Vagina (tissue), 2 donors: Measurements from ENCODE around the gene PKN3. TPM values are rescaled to one million over a fixed set of nuclear protein-coding genes. Genes with fewer than 3 reads are reported as not detected.

Experiments
- DNase-seq, 2 donors: peaks; one replicate each; pipeline ENCODE4 v3.0.0-alpha.2; 2017; ENCODE audit errors: extremely low spot score in 2 of 2
- H3K27ac ChIP-seq: fragments of 200-600 bp; sonication (generic); one replicate; pipeline ENCODE4 v1.5.1; 2019
- H3K27me3 ChIP-seq: fragments of 200-600 bp; sonication (generic); one replicate; pipeline ENCODE4 v1.5.1; 2019
- H3K36me3 ChIP-seq, 2 donors: fragments of 200-600 bp; sonication (generic); one replicate each; pipeline ENCODE4 v1.5.1; 2017 to 2019
- H3K4me1 ChIP-seq: fragments of 200-600 bp; sonication (generic); one replicate; pipeline ENCODE4 v1.5.1; 2019
- H3K4me3 ChIP-seq, 2 donors: fragments of 200-600 bp; sonication (generic); 1 replicate in 1 of 2; 2 replicates in 1 of 2; pipeline ENCODE4 v1.5.1; 2016 to 2019
- H3K9me3 ChIP-seq: fragments of 200-600 bp; sonication (generic); one replicate; pipeline ENCODE4 v1.5.1; 2019
- CTCF ChIP-seq, 3 experiments: fragments of 450-650 bp in 2 of 3; fragments of 200-600 bp in 1 of 3; sonication (generic) in 1 of 3; IDR thresholded peaks; one replicate each; pipeline ENCODE4 v1.5.1; 2017 to 2019; ENCODE audit warnings: antibody characterized with exemption in 3 of 3, mild to moderate bottlenecking in 2 of 3, moderate library complexity in 2 of 3
- POLR2A ChIP-seq, 2 donors: fragments of 450-650 bp; IDR thresholded peaks; one replicate each; pipeline ENCODE4 v1.6.1; 2017; ENCODE audit warnings: antibody characterized with exemption in 2 of 2, mild to moderate bottlenecking in 2 of 2, moderate library complexity in 2 of 2
- POLR2AphosphoS5 ChIP-seq, 2 donors: sonication (generic); formaldehyde crosslinking; IDR thresholded peaks; one replicate each; pipeline ENCODE4 v1.9.0; 2017; ENCODE audit warnings: antibody characterized with exemption in 2 of 2, mild to moderate bottlenecking in 2 of 2, low read depth in 1 of 2; ENCODE audit not compliant: insufficient read depth in 1 of 2
- intact Hi-C: fragments of 100-400 bp; cut with DNase I; formaldehyde crosslinking; loops from one replicate; pipeline ENCODE4 v1.15.1; 2023
- total RNA-seq: library from RNA; depleted of rRNA; stranded (reverse); fragments of >200 nt; gene quantifications from one replicate; pipeline ENCODE4 v1.2.3, GENCODE V29; 2016

PKN3 gene
- total RNA-seq, 1 donor from 2014 or later, result 8.3 TPM

- TF ChIP-seq CTCF (IDR thresholded peaks at IDR 0.05) (no peak), POLR2AphosphoS5 (IDR thresholded peaks at IDR 0.05; ENCODE audit: insufficient read depth in 1 of 2, low read depth in 1 of 2) (no peak), POLR2A (IDR thresholded peaks at IDR 0.05) (no peak)
- intact Hi-C loops, result no loop called here
- Histone ChIP-seq H3K36me3 (no peaks in the 10 kb centered on the region), H3K27me3 (no peaks in the 10 kb centered on the region), H3K27ac (no peak overlapping the region), H3K4me1 (no peaks in the 10 kb centered on the region), H3K4me3 (no peak overlapping the region), H3K9me3 (no peaks in the 10 kb centered on the region)
- peak in 1 of 2 donors; percentile 90 for DNase-seq
Measured at GRCh38 chr9:128713941-128714573, 11.8 kb downstream of the PKN3 start.

GRCh38 chr9:128714586-128715435 lies 12.5 kb downstream of the PKN3 start:
- intact Hi-C loops, result no loop called here
- no peaks in the 10 kb centered on the region for H3K9me3 ChIP-seq
- DNase-seq, result no peak

GRCh38 chr9:128715436-128715750 lies 13.1 kb downstream of the PKN3 start:
- Histone ChIP-seq H3K4me3 (no peak overlapping the region), H3K9me3 (no peaks in the 10 kb centered on the region), H3K36me3 (no peaks in the 10 kb centered on the region), H3K27ac (no peak overlapping the region), H3K27me3 (no peaks in the 10 kb centered on the region), H3K4me1 (no peaks in the 10 kb centered on the region)
- DNase-seq, result no peak
- intact Hi-C loops, result no loop called here
- TF ChIP-seq POLR2AphosphoS5 (IDR thresholded peaks at IDR 0.05; ENCODE audit: insufficient read depth in 1 of 2, low read depth in 1 of 2) (no peak), POLR2A (IDR thresholded peaks at IDR 0.05) (no peak), CTCF (IDR thresholded peaks at IDR 0.05) (no peak)

More at GRCh38 chr9:128714586-128715435, 12.5 kb downstream of the PKN3 start:
- Histone ChIP-seq H3K4me1 (no peaks in the 10 kb centered on the region), H3K4me3 (no peak overlapping the region), H3K36me3 (no peaks in the 10 kb centered on the region), H3K27ac (no peak overlapping the region), H3K27me3 (no peaks in the 10 kb centered on the region)
- TF ChIP-seq POLR2A (IDR thresholded peaks at IDR 0.05), result no peak

GRCh38 chr9:128716581-128717254 lies 14.4 kb downstream of the PKN3 start:
- H3K27ac ChIP-seq, result no peak overlapping the region
- intact Hi-C loops, result no loop called here
- no peaks in the 10 kb centered on the region for H3K36me3 ChIP-seq
- H3K4me1 ChIP-seq, result no peaks in the 10 kb centered on the region
- H3K27me3 ChIP-seq, result no peaks in the 10 kb centered on the region
- no peaks in the 10 kb centered on the region for H3K9me3 ChIP-seq
- no peak for DNase-seq
- H3K4me3 ChIP-seq, result no peak overlapping the region
- TF ChIP-seq POLR2A (IDR thresholded peaks at IDR 0.05) (no peak), CTCF (IDR thresholded peaks at IDR 0.05) (no peak), POLR2AphosphoS5 (IDR thresholded peaks at IDR 0.05; ENCODE audit: insufficient read depth in 1 of 2, low read depth in 1 of 2) (no peak)

- no peaks in the 10 kb centered on the region for H3K36me3 ChIP-seq
- peak in 1 of 2 donors; percentile 89 for DNase-seq
- intact Hi-C loops, result no loop called here
- no peak overlapping the region for H3K4me3 ChIP-seq
- H3K27me3 ChIP-seq, result no peaks in the 10 kb centered on the region
- TF ChIP-seq CTCF (IDR thresholded peaks at IDR 0.05), result no peak
- TF ChIP-seq POLR2A (IDR thresholded peaks at IDR 0.05), result no peak
- TF ChIP-seq POLR2AphosphoS5 (IDR thresholded peaks at IDR 0.05; ENCODE audit: insufficient read depth in 1 of 2, low read depth in 1 of 2), result no peak
- H3K9me3 ChIP-seq, result no peaks in the 10 kb centered on the region
- peaks cover 6% of the 10 kb centered on the region for H3K4me1 ChIP-seq
- no peak overlapping the region for H3K27ac ChIP-seq
Measured at GRCh38 chr9:128718047-128718446, 15.7 kb downstream of the PKN3 start.
